GM12878 (cell line): ENCODE measurements around the gene CD2. TPM values are rescaled to one million over a fixed set of nuclear protein-coding genes. Genes with fewer than 3 reads are reported as not detected.

Experiments
- ATF7 ChIP-seq: fragments of 450-650 bp; IDR thresholded peaks from 2 replicates; pipeline ENCODE4 v1.6.1; 2016; ENCODE audit warnings: low read depth, mild to moderate bottlenecking
- BHLHE40 ChIP-seq, 2 experiments: fragments of 450-650 bp in 1 of 2; IDR thresholded peaks; 2 replicates each; pipeline ENCODE4 v1.6.1; 2011 to 2017; ENCODE audit warnings: low read depth in 2 of 2, borderline replicate concordance in 1 of 2, improper control_type of control experiment in 1 of 2, low read length in 1 of 2, mild to moderate bottlenecking in 1 of 2
- DPF2 ChIP-seq: fragments of 450-650 bp; IDR thresholded peaks from 2 replicates; pipeline ENCODE4 v1.6.1; 2017; ENCODE audit warnings: mild to moderate bottlenecking
- EP300 ChIP-seq, 2 experiments: fragments of 150-350 bp in 1 of 2; IDR thresholded peaks; 2 replicates each; pipeline ENCODE4 v1.6.1; 2011 to 2012; ENCODE audit warnings: low read depth in 2 of 2, low read length in 2 of 2, borderline replicate concordance in 1 of 2, improper control_type of control experiment in 1 of 2, inconsistent platforms in 1 of 2; ENCODE audit not compliant: control insufficient read depth in 1 of 2
- FOXM1 ChIP-seq: IDR thresholded peaks from 2 replicates; pipeline ENCODE4 v1.6.1; 2012; ENCODE audit warnings: low read depth, mild to moderate bottlenecking, inconsistent platforms, low read length, moderate library complexity
- KAT2A ChIP-seq: conservative IDR thresholded peaks from 2 replicates; pipeline ENCODE4 v1.6.1; 2011; ENCODE audit warnings: low read depth, low read length; ENCODE audit not compliant: control insufficient read depth
- KDM1A ChIP-seq: fragments of 200-600 bp; sonication (generic); IDR thresholded peaks from 2 replicates; pipeline ENCODE4 v1.6.1; 2016; ENCODE audit warnings: borderline replicate concordance
- MTA2 ChIP-seq: fragments of 450-650 bp; IDR thresholded peaks from 2 replicates; pipeline ENCODE4 v1.6.1; 2016; ENCODE audit warnings: low read depth, mild to moderate bottlenecking, moderate library complexity
- MYC ChIP-seq: IDR thresholded peaks from 2 replicates; pipeline ENCODE4 v1.6.1; 2011; ENCODE audit warnings: mild to moderate bottlenecking, low read length, moderate library complexity, inconsistent platforms; ENCODE audit not compliant: insufficient read depth, insufficient replicate concordance, insufficient read length, severe bottlenecking
- NFIC ChIP-seq: IDR thresholded peaks from 2 replicates; pipeline ENCODE4 v1.6.1; 2012; ENCODE audit warnings: low read depth, mild to moderate bottlenecking, inconsistent platforms, low read length, moderate library complexity
- NR2F1 ChIP-seq: fragments of 450-650 bp; conservative IDR thresholded peaks from 2 replicates; pipeline ENCODE4 v1.6.1; 2017; ENCODE audit warnings: mild to moderate bottlenecking
- PAX5 ChIP-seq: IDR thresholded peaks from 2 replicates; pipeline ENCODE4 v1.6.1; 2011; ENCODE audit warnings: low read depth, low read length, borderline replicate concordance
- RELA ChIP-seq: fragments of 450-650 bp; IDR thresholded peaks from 2 replicates; pipeline ENCODE4 v1.8.0; 2014; ENCODE audit warnings: borderline replicate concordance; ENCODE audit not compliant: partially characterized antibody
- STAT1 ChIP-seq: fragments of 450-650 bp; conservative IDR thresholded peaks from 2 replicates; pipeline ENCODE4 v1.6.1; 2014; ENCODE audit warnings: antibody characterized with exemption, mild to moderate bottlenecking
- TCF12 ChIP-seq: IDR thresholded peaks from 2 replicates; pipeline ENCODE4 v1.6.1; 2011; ENCODE audit warnings: low read depth, mild to moderate bottlenecking, low read length
- ZNF622 ChIP-seq: fragments of 450-650 bp; IDR thresholded peaks from 2 replicates; pipeline ENCODE4 v1.6.1; 2017; ENCODE audit warnings: mild to moderate bottlenecking, inconsistent platforms
- polyA plus RNA-seq, 11 experiments: library from polyadenylated mRNA; depleted of rRNA in 4 of 11; unstranded in 6 of 11; stranded (reverse) in 5 of 11; fragments of >200 nt; fragmentation: Nextera tagmentation in 4 of 11; fragmentation: Illumina TruSeq in 1 of 11; extraction: Ambion mirVana in 4 of 11; extraction: Trizol in 1 of 11; gene quantifications; 1 replicate in 1 of 11; 2 replicates in 10 of 11; pipeline versions ENCODE4 v1.2.1 to v1.2.3, GENCODE V29; 2011 to 2016; ENCODE audit warnings: inconsistent platforms in 2 of 11, missing spikeins in 2 of 11, low read depth in 1 of 11
- total RNA-seq, 4 experiments: library from RNA; depleted of rRNA in 3 of 4; stranded (reverse); fragments of >200 nt in 3 of 4; fragmentation: Illumina TruSeq in 1 of 4; extraction: Trizol in 1 of 4; gene quantifications; 2 replicates each; pipeline versions ENCODE4 v1.2.1 to v1.2.3, GENCODE V29; 2013 to 2021
- TF ChIP-seq, protein P1 (sequence below): fragments of 450-650 bp; IDR thresholded peaks from 2 replicates; pipeline ENCODE4 v1.6.1; 2017; ENCODE audit warnings: low read depth, mild to moderate bottlenecking, moderate library complexity
- TF ChIP-seq, protein P2 (sequence below): IDR thresholded peaks from 2 replicates; pipeline ENCODE4 v1.6.1; 2012; ENCODE audit warnings: low read depth, low read length, improper control_type of control experiment
- TF ChIP-seq, protein P3 (sequence below): fragments of 150-350 bp; IDR thresholded peaks from 2 replicates; pipeline ENCODE4 v1.6.1; 2014; ENCODE audit warnings: mild to moderate bottlenecking, low read depth, low read length
- TF ChIP-seq, protein P4 (sequence below): fragments of 450-650 bp; IDR thresholded peaks from 2 replicates; pipeline ENCODE4 v1.6.1; 2017; ENCODE audit warnings: mild to moderate bottlenecking, low read depth, inconsistent platforms; ENCODE audit not compliant: poor library complexity, severe bottlenecking
- TF ChIP-seq, protein P5 (sequence below): IDR thresholded peaks from 2 replicates; pipeline ENCODE4 v1.6.1; 2011; ENCODE audit warnings: borderline replicate concordance, low read depth, mild to moderate bottlenecking, moderate library complexity, mixed read lengths, low read length; ENCODE audit not compliant: insufficient read depth; ENCODE audit errors: extremely low read length

The CD2 gene
- total and polyA plus RNA-seq, 10 of the 15 experiments (the other 5 are each of a cell fraction or from before 2014, with no cell fraction given), result 0.15 to 4.3 (median 2.8) TPM

DNA sequence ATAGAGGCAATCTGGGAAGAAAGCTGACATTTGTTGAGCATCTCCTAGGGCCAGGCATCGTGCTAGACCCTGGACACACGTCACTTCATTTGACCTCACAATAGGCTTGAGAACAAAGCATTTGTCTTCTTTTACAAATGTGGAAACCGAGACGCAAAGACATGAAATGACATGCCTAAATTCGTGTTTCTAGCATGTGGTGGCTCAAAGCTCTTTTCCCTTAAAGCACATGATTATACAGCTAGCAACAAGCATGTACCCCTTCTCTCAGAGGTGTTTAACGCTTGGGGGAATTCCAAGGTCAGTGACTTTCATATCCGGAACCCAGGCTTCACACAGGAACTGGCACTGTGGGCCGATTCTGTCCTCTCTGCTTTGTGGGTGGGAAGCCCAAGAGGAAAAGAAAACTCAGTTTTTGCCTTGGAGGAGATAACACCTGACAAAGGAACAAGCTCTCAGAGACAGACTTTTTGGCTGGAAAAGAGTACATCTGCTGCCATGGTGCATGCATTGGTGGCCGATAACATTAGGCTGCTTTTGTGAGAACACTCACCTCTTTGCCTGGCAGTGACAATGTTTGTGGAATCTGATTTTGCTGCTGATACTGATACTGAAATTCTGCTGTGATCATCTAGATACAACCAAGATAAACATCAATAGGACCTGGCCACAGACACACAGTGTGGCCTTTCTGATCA is 15.4 kb upstream of the CD2 start (continued):
- TF ChIP-seq DPF2 (peak; percentile 81; the same call in 1 of the 2 replicates), PAX5 (peak; percentile 66), NFIC (peak; percentile 85), BHLHE40 (IDR thresholded peaks at IDR 0.05; ENCODE audit: borderline replicate concordance in 1 of 2, low read depth in 2 of 2, low read length in 1 of 2) (peak; percentile 63 to 71), ATF7 (0 out of 2 replicates have a peak, but pooled peaks have one; percentile 57), FOXM1 (peak; percentile 59; the same call in 1 of the 2 replicates), TCF12 (0 out of 2 replicates have a peak, but pooled peaks have one; percentile 27), NR2F1 (peak; percentile 97), RELA (peak; percentile 86), MYC (no peak), ZNF622 (no peak), EP300 (IDR thresholded peaks at IDR 0.05; ENCODE audit: borderline replicate concordance in 1 of 2, control insufficient read depth in 1 of 2, low read depth in 2 of 2, low read length in 2 of 2) (peak; percentile 35 to 59; a peak in 1 of 4 replicates), KAT2A (no peak), KDM1A (no peak), MTA2 (peak; percentile 70), STAT1 (no peak)
- TF ChIP-seq, protein P1, sequence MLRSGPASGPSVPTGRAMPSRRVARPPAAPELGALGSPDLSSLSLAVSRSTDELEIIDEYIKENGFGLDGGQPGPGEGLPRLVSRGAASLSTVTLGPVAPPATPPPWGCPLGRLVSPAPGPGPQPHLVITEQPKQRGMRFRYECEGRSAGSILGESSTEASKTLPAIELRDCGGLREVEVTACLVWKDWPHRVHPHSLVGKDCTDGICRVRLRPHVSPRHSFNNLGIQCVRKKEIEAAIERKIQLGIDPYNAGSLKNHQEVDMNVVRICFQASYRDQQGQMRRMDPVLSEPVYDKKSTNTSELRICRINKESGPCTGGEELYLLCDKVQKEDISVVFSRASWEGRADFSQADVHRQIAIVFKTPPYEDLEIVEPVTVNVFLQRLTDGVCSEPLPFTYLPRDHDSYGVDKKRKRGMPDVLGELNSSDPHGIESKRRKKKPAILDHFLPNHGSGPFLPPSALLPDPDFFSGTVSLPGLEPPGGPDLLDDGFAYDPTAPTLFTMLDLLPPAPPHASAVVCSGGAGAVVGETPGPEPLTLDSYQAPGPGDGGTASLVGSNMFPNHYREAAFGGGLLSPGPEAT, result peak; percentile 96
- TF ChIP-seq, protein P2, sequence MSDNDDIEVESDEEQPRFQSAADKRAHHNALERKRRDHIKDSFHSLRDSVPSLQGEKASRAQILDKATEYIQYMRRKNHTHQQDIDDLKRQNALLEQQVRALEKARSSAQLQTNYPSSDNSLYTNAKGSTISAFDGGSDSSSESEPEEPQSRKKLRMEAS, result 0 out of 2 replicates have a peak, but pooled peaks have one; percentile 51
- TF ChIP-seq, protein P3, sequence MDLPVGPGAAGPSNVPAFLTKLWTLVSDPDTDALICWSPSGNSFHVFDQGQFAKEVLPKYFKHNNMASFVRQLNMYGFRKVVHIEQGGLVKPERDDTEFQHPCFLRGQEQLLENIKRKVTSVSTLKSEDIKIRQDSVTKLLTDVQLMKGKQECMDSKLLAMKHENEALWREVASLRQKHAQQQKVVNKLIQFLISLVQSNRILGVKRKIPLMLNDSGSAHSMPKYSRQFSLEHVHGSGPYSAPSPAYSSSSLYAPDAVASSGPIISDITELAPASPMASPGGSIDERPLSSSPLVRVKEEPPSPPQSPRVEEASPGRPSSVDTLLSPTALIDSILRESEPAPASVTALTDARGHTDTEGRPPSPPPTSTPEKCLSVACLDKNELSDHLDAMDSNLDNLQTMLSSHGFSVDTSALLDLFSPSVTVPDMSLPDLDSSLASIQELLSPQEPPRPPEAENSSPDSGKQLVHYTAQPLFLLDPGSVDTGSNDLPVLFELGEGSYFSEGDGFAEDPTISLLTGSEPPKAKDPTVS, result no peak
- TF ChIP-seq, protein P4, sequence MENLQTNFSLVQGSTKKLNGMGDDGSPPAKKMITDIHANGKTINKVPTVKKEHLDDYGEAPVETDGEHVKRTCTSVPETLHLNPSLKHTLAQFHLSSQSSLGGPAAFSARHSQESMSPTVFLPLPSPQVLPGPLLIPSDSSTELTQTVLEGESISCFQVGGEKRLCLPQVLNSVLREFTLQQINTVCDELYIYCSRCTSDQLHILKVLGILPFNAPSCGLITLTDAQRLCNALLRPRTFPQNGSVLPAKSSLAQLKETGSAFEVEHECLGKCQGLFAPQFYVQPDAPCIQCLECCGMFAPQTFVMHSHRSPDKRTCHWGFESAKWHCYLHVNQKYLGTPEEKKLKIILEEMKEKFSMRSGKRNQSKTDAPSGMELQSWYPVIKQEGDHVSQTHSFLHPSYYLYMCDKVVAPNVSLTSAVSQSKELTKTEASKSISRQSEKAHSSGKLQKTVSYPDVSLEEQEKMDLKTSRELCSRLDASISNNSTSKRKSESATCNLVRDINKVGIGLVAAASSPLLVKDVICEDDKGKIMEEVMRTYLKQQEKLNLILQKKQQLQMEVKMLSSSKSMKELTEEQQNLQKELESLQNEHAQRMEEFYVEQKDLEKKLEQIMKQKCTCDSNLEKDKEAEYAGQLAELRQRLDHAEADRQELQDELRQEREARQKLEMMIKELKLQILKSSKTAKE, result peak; percentile 81
- TF ChIP-seq, protein P5, sequence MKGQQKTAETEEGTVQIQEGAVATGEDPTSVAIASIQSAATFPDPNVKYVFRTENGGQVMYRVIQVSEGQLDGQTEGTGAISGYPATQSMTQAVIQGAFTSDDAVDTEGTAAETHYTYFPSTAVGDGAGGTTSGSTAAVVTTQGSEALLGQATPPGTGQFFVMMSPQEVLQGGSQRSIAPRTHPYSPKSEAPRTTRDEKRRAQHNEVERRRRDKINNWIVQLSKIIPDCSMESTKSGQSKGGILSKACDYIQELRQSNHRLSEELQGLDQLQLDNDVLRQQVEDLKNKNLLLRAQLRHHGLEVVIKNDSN, result no peak
